RKO (cell line): ENCODE data around the gene DIAPH2.
"Not testable (repeated sequence)": the region's sequence is repeated elsewhere in the genome, so short reads cannot be mapped to it uniquely, and the experiment has no call there.

Experiments
- DNase-seq: peaks from one replicate; pipeline ENCODE4 v3.0.0-alpha.2; 2016; ENCODE audit warnings: low spot score

Gene DIAPH2

GRCh38 chrX:96833333-96833732 is 148.7 kb downstream of the DIAPH2 start:
- DNase-seq, result no peak

GRCh38 chrX:96834137-96834536 is 149.5 kb downstream of the DIAPH2 start:
- no peak for DNase-seq

- DNase-seq, result no peak
Measured at GRCh38 chrX:96835660-96836289, 151.1 kb downstream of the DIAPH2 start.

- no peak for DNase-seq
Measured at GRCh38 chrX:96837808-96838207, 153.2 kb downstream of the DIAPH2 start.

GRCh38 chrX:96838537-96838936 is 153.9 kb downstream of the DIAPH2 start:
- no peak for DNase-seq

- no peak for DNase-seq
Measured at GRCh38 chrX:96841325-96841724, 156.7 kb downstream of the DIAPH2 start.

- DNase-seq, result not testable (repeated sequence)
Measured at GRCh38 chrX:96841866-96842265, 157.2 kb downstream of the DIAPH2 start.

- no peak for DNase-seq
Measured at GRCh38 chrX:96843566-96843965, 158.9 kb downstream of the DIAPH2 start.

- no peak for DNase-seq
Measured at GRCh38 chrX:96846841-96847240, 162.2 kb downstream of the DIAPH2 start.

- not testable (repeated sequence) for DNase-seq
Measured at GRCh38 chrX:96859422-96859821, 174.8 kb downstream of the DIAPH2 start.

- DNase-seq, result no peak
Measured at GRCh38 chrX:96861218-96861617, 176.6 kb downstream of the DIAPH2 start.

- DNase-seq, result no peak
Measured at GRCh38 chrX:96861661-96862060, 177.0 kb downstream of the DIAPH2 start.

GRCh38 chrX:96883608-96884007 is 199.0 kb downstream of the DIAPH2 start, which contains the start of gene RPA4:
Gene RPA4, plus strand, starts transcription at chrX:96883908. Its CDS starts 403 bp downstream, at chrX:96884311.
- no peak for DNase-seq

- no peak for DNase-seq
Measured at GRCh38 chrX:96884027-96884426, 199.4 kb downstream of the DIAPH2 start.

GRCh38 chrX:96889726-96890125 is 205.1 kb downstream of the DIAPH2 start:
- no peak for DNase-seq

- DNase-seq, result no peak
Measured at GRCh38 chrX:96906741-96907140, 222.1 kb downstream of the DIAPH2 start.

- DNase-seq, result no peak
Measured at GRCh38 chrX:96907516-96908272, 223.1 kb downstream of the DIAPH2 start.

GRCh38 chrX:96909291-96909690 is 224.6 kb downstream of the DIAPH2 start:
- no peak for DNase-seq

GRCh38 chrX:96918864-96919263 is 234.2 kb downstream of the DIAPH2 start:
- DNase-seq, result no peak

GRCh38 chrX:96919672-96920071 is 235.0 kb downstream of the DIAPH2 start:
- no peak for DNase-seq

- DNase-seq, result no peak
Measured at GRCh38 chrX:96924581-96924980, 239.9 kb downstream of the DIAPH2 start.

GRCh38 chrX:96929036-96929435 is 244.4 kb downstream of the DIAPH2 start:
- DNase-seq, result no peak

GRCh38 chrX:96957718-96958117 is 273.1 kb downstream of the DIAPH2 start:
- no peak for DNase-seq

GRCh38 chrX:96971812-96972211 is 287.2 kb downstream of the DIAPH2 start:
- no peak for DNase-seq
